ENCODE measurements around the gene PRDM5.

- TF ChIP-seq CTCF (IDR thresholded peaks at IDR 0.05) = no peak
- no peak for TF ChIP-seq ZFX (IDR thresholded peaks at IDR 0.05; ENCODE audit: borderline replicate concordance)
Observed at GRCh38 chr4:120821977-120822376, 100.5 kb downstream of the PRDM5 start.

All from 22Rv1 (cell line).